A673 (cell line): ENCODE measurements around the gene HNRNPA2B1. TPM values are rescaled to one million over a fixed set of nuclear protein-coding genes. Genes with fewer than 3 reads are reported as not detected.

Source experiments
- BruUV-seq: library from RNA; stranded (reverse); fragments of 400-500 nt; replicated peaks from 2 replicates; lab custom pipeline; 2021; lab: Mats Ljungman, UMichigan
- CTCF ChIA-PET: fragments of 300-600 bp; sonication (Branson Sonifier 250); formaldehyde crosslinking; loops from one replicate; lab custom pipeline; 2022; ENCODE audit warnings: antibody characterized with exemption; lab: Charles Lee
- POLR2A ChIA-PET: fragments of 300-600 bp; sonication (Branson Sonifier 250); formaldehyde crosslinking; loops from one replicate; lab custom pipeline; 2022; ENCODE audit warnings: antibody characterized with exemption; ENCODE audit not compliant: low non-redundant PET; lab: Charles Lee
- DNase-seq: peaks from one replicate; pipeline ENCODE4 v3.0.0-alpha.2; 2015; ENCODE audit warnings: low spot score
- H3K27ac ChIP-seq: fragments of 200-600 bp; sonication (generic); 2 replicates; pipeline ENCODE4 v1.5.1; 2016; ENCODE audit warnings: mixed run types, low read depth, mild to moderate bottlenecking, mixed read lengths, antibody characterized with exemption, low read length; ENCODE audit not compliant: poor library complexity, severe bottlenecking
- H3K27me3 ChIP-seq: fragments of 200-600 bp; sonication (generic); replicated peaks from 2 replicates; pipeline ENCODE4 v1.6.1; 2017; ENCODE audit warnings: mixed run types, low read depth, mild to moderate bottlenecking, mixed read lengths, antibody characterized with exemption, low read length; ENCODE audit not compliant: insufficient read depth, poor library complexity
- H3K36me3 ChIP-seq: fragments of 200-600 bp; sonication (generic); 2 replicates; pipeline ENCODE4 v1.6.1; 2016; ENCODE audit warnings: mixed run types, mild to moderate bottlenecking, mixed read lengths, antibody characterized with exemption, low read length; ENCODE audit not compliant: insufficient read depth, poor library complexity, severe bottlenecking
- H3K4me1 ChIP-seq: fragments of 200-600 bp; sonication (generic); 2 replicates; pipeline ENCODE4 v1.6.1; 2017; ENCODE audit warnings: mixed run types, mild to moderate bottlenecking, mixed read lengths, antibody characterized with exemption, low read length; ENCODE audit not compliant: insufficient read depth, poor library complexity, severe bottlenecking
- H3K4me3 ChIP-seq: fragments of 200-600 bp; sonication (generic); 2 replicates; pipeline ENCODE4 v1.5.1; 2016; ENCODE audit warnings: low read depth, mixed run types, mild to moderate bottlenecking, mixed read lengths, low read length; ENCODE audit not compliant: poor library complexity, severe bottlenecking
- H3K9me3 ChIP-seq: fragments of 200-600 bp; sonication (generic); 2 replicates; pipeline ENCODE4 v1.6.1; 2016; ENCODE audit warnings: mixed run types, low read depth, mild to moderate bottlenecking, mixed read lengths, antibody characterized with exemption, low read length; ENCODE audit not compliant: poor library complexity, severe bottlenecking
- EZH2 ChIP-seq: fragments of 200-600 bp; sonication (generic); IDR thresholded peaks from 2 replicates; pipeline ENCODE4 v1.6.1; 2017; ENCODE audit warnings: borderline replicate concordance, low read depth, mild to moderate bottlenecking, mixed read lengths, antibody characterized with exemption, low read length; ENCODE audit not compliant: poor library complexity, severe bottlenecking
- intact Hi-C: fragments of 100-400 bp; cut with micrococcal nuclease; formaldehyde crosslinking; loops from one replicate; pipeline ENCODE4 v1.10.0; 2022; ENCODE audit not compliant: unreplicated experiment
- total RNA-seq: library from RNA; stranded (reverse); gene quantifications from 2 replicates; pipeline ENCODE4 v1.2.3, GENCODE V29; 2021
- TF ChIP-seq, protein P1 (sequence below): fragments of 300-800, 200-600 bp; sonication (generic); conservative IDR thresholded peaks from 2 replicates; pipeline ENCODE4 v1.5.1; 2017; ENCODE audit warnings: low read depth, mild to moderate bottlenecking, antibody characterized with exemption, low read length, moderate library complexity, mixed read lengths

Gene HNRNPA2B1
- total RNA-seq, 1 experiment from 2014 or later: 1,229 TPM

DNA sequence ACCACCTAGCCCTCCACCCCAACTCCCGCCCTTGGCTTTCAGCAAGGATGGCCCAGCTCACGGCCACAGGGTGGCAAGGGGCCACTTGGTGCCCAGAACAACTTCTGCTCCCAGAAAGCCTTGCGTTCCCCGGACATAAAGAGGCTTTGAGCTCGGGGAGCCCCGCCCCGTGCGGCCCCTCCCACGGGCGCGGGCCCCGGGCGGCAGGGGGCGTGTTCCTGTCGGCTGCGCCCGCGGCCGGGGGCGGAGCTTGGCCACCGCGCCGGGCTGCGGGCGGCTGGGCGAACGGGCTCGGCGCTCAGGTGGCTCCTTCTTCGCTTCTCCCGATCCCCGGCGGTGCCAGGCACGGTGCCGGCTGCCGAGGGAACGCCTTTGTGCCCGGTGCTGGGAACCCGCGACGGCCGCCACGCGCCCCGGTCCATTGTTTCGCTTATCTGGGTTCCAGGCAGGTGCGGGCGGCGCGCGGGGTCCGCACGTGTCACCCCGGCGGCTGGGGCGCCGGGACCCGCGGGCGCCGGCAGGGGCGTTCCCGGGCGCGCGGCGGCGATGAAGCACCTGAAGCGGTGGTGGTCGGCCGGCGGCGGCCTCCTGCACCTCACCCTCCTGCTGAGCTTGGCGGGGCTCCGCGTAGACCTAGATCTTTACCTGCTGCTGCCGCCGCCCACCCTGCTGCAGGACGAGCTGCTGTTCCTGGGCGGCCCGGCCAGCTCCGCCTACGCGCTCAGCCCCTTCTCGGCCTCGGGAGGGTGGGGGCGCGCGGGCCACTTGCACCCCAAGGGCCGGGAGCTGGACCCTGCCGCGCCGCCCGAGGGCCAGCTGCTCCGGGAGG is 48.4 kb downstream of the HNRNPA2B1 start, which contains the start of gene NFE2L3:
Gene NFE2L3 (plus strand): TSS at position 246 of the 829 bp plus-strand sequence. CDS start 301 bp downstream, at position 547.
- H3K4me3 ChIP-seq: peak within 1 kb of the TSS; percentile 72
- peak; percentile 88 for DNase-seq
- intact Hi-C loops: no loop called here
- H3K36me3 ChIP-seq: no peaks in the 10 kb centered on the region
- BruUV-seq: no TSS peak
- H3K9me3 ChIP-seq: no peaks in the 10 kb centered on the region
- no peak within 1 kb of the TSS for H3K27ac ChIP-seq
- ChIA-PET POLR2A (interaction anchor here (0.6 to 1.0 kb wide), 2 partner anchors 53 to 61 kb away, joined by 3 read pairs; no protein-coding TSS in a partner anchor), CTCF (interaction anchor here (0.6 kb wide), 2 partner anchors 42 to 87 kb away, joined by 3 to 6 read pairs; no protein-coding TSS in a partner anchor)
- no peaks in the 10 kb centered on the region for H3K27me3 ChIP-seq
- H3K4me1 ChIP-seq: peaks cover 13% of the 10 kb centered on the region
- TF ChIP-seq, protein P1, sequence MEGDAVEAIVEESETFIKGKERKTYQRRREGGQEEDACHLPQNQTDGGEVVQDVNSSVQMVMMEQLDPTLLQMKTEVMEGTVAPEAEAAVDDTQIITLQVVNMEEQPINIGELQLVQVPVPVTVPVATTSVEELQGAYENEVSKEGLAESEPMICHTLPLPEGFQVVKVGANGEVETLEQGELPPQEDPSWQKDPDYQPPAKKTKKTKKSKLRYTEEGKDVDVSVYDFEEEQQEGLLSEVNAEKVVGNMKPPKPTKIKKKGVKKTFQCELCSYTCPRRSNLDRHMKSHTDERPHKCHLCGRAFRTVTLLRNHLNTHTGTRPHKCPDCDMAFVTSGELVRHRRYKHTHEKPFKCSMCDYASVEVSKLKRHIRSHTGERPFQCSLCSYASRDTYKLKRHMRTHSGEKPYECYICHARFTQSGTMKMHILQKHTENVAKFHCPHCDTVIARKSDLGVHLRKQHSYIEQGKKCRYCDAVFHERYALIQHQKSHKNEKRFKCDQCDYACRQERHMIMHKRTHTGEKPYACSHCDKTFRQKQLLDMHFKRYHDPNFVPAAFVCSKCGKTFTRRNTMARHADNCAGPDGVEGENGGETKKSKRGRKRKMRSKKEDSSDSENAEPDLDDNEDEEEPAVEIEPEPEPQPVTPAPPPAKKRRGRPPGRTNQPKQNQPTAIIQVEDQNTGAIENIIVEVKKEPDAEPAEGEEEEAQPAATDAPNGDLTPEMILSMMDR: no peak
- no peak for TF ChIP-seq EZH2

GRCh38 chr7:26151650-26151952 is 48.9 kb downstream of the HNRNPA2B1 start:
- ChIA-PET POLR2A (interaction anchor here (0.6 to 1.0 kb wide), 2 partner anchors 53 to 61 kb away, joined by 3 read pairs; no protein-coding TSS in a partner anchor), CTCF (no interaction called here)
- Histone ChIP-seq H3K4me3 (peak overlapping the region; percentile 72), H3K4me1 (peaks cover 12% of the 10 kb centered on the region), H3K36me3 (no peaks in the 10 kb centered on the region), H3K9me3 (no peaks in the 10 kb centered on the region), H3K27ac (no peak overlapping the region), H3K27me3 (no peaks in the 10 kb centered on the region)
- no TSS peak for BruUV-seq
- no peak for DNase-seq
- no peak for TF ChIP-seq EZH2
- TF ChIP-seq, protein P1: no peak
- intact Hi-C loops: no loop called here

GRCh38 chr7:26151096-26151495 is 49.5 kb downstream of the HNRNPA2B1 start:
- Histone ChIP-seq H3K9me3 (no peaks in the 10 kb centered on the region), H3K4me3 (no peak overlapping the region), H3K27ac (no peak overlapping the region), H3K36me3 (no peaks in the 10 kb centered on the region), H3K27me3 (no peaks in the 10 kb centered on the region), H3K4me1 (peaks cover 7% of the 10 kb centered on the region)
- BruUV-seq: no TSS peak
- ChIA-PET CTCF (no interaction called here), POLR2A (no interaction called here)
- no peak for DNase-seq
- no peak for TF ChIP-seq EZH2
- TF ChIP-seq, protein P1: no peak
- intact Hi-C loops: no loop called here
